LNCaP clone FGC (cell line): ENCODE results near the gene ZNF239.
"Not testable (repeated sequence)": the region's sequence is repeated elsewhere in the genome, so short reads cannot be mapped to it uniquely, and the experiment has no call there.

Experiments used
- DNase-seq: peaks from one replicate; pipeline ENCODE4 v3.0.0-alpha.2; 2011; ENCODE audit warnings: low read depth
- H3K4me3 ChIP-seq: 2 replicates; pipeline ENCODE4 v1.5.1; 2011; ENCODE audit warnings: mild to moderate bottlenecking, low read depth, low read length, control low read depth
- TF ChIP-seq, protein P1 (sequence below): IDR thresholded peaks from 2 replicates; pipeline ENCODE4 v1.5.1; 2012; ENCODE audit warnings: mild to moderate bottlenecking; ENCODE audit not compliant: control insufficient read depth, insufficient read depth; ENCODE audit errors: extremely low read depth

Gene ZNF239

DNA sequence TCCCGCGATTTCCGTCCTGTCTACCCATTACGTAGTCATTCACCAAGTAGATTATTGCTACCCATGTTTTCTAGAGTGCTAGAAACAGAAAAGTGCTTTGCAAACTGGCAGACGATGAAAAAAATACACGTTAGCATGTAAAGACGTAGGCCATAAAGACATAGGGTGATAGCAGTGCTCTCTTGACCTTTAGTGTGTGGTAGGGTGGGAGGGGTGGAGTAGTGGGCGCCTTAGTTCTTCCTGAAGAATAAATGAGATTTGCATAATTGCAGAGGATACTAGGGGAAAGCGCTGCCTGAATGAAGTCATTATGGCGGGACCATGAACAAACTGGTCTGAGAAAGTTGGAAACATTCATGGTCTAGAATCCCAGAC, 32.8 kb upstream of the ZNF239 start:
- no peak for DNase-seq
- TF ChIP-seq, protein P1, sequence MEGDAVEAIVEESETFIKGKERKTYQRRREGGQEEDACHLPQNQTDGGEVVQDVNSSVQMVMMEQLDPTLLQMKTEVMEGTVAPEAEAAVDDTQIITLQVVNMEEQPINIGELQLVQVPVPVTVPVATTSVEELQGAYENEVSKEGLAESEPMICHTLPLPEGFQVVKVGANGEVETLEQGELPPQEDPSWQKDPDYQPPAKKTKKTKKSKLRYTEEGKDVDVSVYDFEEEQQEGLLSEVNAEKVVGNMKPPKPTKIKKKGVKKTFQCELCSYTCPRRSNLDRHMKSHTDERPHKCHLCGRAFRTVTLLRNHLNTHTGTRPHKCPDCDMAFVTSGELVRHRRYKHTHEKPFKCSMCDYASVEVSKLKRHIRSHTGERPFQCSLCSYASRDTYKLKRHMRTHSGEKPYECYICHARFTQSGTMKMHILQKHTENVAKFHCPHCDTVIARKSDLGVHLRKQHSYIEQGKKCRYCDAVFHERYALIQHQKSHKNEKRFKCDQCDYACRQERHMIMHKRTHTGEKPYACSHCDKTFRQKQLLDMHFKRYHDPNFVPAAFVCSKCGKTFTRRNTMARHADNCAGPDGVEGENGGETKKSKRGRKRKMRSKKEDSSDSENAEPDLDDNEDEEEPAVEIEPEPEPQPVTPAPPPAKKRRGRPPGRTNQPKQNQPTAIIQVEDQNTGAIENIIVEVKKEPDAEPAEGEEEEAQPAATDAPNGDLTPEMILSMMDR, result no peak
- peak overlapping the region; percentile 78 for H3K4me3 ChIP-seq

DNA sequence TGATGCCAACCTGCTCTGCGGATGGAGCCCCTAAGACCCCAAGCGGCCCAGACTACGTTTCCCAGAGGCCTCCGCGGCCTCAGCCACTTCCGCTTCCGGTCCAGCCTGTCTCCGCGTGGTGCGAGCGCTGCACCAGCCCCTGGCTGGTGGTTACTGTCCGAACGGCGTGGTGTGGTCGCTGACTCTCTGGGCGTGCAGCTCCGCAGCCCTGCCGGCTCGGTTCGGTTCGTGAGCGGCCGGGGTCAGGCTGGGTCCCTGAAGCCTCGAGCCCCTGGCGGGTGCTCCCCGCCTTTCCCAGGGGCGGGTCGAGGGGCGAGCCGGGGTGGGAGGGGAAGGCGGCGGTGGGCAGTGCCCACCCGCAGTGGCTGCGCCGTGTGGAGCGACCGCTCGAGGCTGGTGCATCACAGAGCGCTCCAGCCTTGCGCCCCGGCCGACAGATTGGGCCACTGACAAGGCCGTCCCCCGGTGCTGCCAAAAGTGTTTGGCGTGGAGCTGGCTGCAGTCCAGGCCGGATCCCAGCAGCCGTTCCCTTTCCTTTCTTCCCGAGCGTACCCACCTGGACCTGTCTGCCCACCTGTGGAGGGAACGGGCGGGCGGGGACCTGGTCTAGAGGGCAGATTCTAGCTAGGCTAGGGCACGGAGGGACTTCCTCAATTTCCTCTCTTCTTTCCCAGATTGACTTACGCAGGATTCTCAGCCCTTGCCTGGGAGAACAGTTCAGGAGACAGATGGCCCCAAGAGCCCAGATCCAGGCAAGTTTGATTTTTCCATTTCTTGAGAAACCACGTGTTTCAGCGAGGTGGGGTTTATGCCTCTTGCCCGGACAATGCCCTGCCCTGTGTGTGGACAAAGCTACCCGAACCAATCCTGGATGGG, 32.1 kb upstream of the ZNF239 start, which contains the start of gene ZNF485:
TSS of gene ZNF485 (plus strand) at position 116 of the 876 bp plus-strand sequence. CDS start at position 729, 613 bp downstream.
- peak within 1 kb of the TSS; percentile 78 for H3K4me3 ChIP-seq
- DNase-seq, result no peak
- TF ChIP-seq, protein P1, result no peak

DNA sequence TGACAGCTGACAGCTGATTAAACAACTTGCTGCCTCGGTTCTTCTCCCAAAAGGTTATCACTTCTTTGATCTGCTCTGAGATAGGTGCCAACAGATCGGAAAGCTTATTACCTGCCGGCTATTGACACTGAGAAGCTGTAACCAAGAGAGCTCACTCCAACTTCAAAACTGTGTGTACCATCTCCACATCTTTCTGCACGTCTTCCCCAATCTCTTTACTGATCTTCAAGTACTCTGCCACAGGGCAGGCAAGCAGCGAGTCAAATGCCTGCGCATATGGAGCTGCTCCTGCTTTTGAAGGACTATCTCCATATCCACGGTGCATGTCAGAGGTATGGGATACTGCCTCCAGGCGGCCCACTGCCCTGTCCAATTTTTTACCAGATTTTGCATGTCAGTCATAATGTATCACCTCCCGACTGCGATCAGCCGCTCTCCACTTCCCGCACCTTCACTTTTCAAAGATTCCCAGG, 31.5 kb upstream of the ZNF239 start:
- DNase-seq, result no peak
- peak overlapping the region; percentile 78 for H3K4me3 ChIP-seq
- TF ChIP-seq, protein P1, result no peak

DNA sequence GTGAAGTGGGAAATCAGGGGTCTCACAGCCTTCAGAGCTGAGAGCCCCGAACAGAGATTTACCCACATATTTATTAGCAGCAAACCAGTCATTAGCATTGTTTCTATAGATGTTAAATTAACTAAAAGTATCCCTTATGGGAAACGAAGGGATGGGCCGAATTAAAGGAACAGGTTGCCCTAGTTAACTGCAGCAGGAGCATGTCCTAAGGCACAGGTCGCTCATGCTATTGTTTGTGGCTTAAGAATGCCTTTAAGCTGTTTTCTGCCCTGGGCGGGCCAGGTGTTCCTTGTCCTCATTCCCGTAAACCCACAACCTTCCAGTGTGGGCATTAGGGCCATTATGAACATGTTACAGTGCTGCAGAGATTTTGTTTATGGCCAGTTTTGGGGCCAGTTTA, 27.2 kb upstream of the ZNF239 start:
- H3K4me3 ChIP-seq, DNase-seq: not testable (repeated sequence)

DNA sequence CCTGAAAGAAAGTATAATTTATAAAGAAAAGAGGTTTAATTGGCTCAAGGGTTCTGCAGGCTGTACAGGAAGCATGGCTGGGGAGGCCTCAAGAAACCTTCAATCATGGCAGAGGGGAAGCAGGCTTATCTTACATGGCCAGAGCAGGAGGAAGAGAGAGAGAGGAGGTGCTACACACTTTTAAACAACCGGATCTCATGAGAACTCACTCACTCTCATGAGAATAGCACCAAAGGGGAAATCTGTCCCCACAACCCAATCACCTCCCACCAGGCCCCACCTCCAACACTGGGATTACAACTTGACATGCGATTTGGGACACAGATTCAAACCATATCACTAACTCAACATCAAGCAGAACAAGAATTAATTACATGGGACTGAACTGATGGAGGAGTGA, 24.9 kb upstream of the ZNF239 start:
- H3K4me3 ChIP-seq, result no peak overlapping the region
- no peak for DNase-seq
- TF ChIP-seq, protein P1, result no peak

DNA sequence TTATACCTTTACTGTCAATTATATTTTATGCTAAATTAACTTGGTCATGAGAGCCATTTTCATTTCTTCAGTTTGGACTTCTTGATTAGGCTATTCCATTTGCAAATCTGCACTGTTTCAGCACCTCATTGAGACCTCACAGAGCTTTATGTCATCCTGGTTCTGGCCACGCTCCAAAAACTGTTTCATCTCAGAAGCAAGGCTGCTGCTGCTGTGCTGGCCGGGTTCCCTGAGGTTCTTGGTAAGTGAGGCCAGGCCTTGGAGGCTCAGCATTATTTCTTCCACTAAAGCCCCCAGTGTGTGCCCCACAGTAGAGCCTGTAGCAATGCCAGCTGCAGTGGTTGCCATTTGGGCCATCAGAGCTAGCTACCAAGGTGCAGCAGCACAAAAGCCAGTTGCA, 24.0 kb upstream of the ZNF239 start:
- no peak overlapping the region for H3K4me3 ChIP-seq
- TF ChIP-seq, protein P1, result no peak
- no peak for DNase-seq

DNA sequence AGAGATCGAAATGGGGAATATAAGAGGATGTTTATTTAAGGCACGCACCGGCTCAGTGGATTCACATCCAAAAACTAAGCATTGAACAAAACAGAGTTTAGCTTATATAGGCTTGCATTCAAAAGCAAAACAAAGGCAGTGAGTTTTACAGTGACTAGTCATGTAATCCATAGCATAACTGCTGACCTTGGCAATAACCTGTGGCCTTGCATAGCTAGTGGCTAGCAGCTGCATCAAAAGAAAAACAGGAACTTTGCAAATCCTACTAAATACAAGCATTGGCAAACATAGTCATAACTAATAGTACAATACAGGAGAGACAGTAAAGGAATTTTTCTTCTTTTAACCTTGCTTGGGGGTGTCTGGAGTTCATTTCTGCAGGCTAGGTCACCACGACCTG, 22.1 kb upstream of the ZNF239 start:
- TF ChIP-seq, protein P1, result no peak
- no peak for DNase-seq
- no peak overlapping the region for H3K4me3 ChIP-seq
